Astrocyte (in vitro differentiated cells and primary cell): ENCODE results near the gene INAVA. TPM values are rescaled to one million over a fixed set of nuclear protein-coding genes. Genes with fewer than 3 reads are reported as not detected.

ENCODE experiments used
- DNase-seq: peaks from one replicate; pipeline ENCODE4 v3.0.0-alpha.2; 2010; ENCODE audit warnings: low read depth
- FAIRE-seq: peaks from 2 replicates; lab custom pipeline; 2011; peaks lifted over from hg19 to GRCh38; lab: Jason Lieb, UNC
- H2AFZ ChIP-seq: 2 replicates; pipeline ENCODE4 v1.6.0; 2012; ENCODE audit warnings: low read depth, low read length, inconsistent platforms
- H3K27ac ChIP-seq: 2 replicates; pipeline ENCODE4 v1.5.1; 2011; ENCODE audit warnings: low read depth, low read length, inconsistent platforms
- H3K27me3 ChIP-seq: 2 replicates; pipeline ENCODE4 v1.6.0; 2011; ENCODE audit warnings: low read length, inconsistent platforms; ENCODE audit not compliant: insufficient read depth
- H3K36me3 ChIP-seq: 2 replicates; pipeline ENCODE4 v1.5.1; 2011; ENCODE audit warnings: low read length, inconsistent platforms; ENCODE audit not compliant: insufficient read depth
- H3K4me1 ChIP-seq: 2 replicates; pipeline ENCODE4 v1.5.1; 2011; ENCODE audit warnings: low read length, inconsistent platforms; ENCODE audit not compliant: insufficient read depth
- H3K4me2 ChIP-seq: 2 replicates; pipeline ENCODE4 v1.6.0; 2012; ENCODE audit warnings: low read length, inconsistent platforms
- H3K4me3 ChIP-seq: 2 replicates; pipeline ENCODE4 v1.5.1; 2011; ENCODE audit warnings: low read depth, mild to moderate bottlenecking, low read length, inconsistent platforms; ENCODE audit not compliant: insufficient read depth
- H3K79me2 ChIP-seq: 2 replicates; pipeline ENCODE4 v1.6.0; 2012; ENCODE audit warnings: mild to moderate bottlenecking, low read length, inconsistent platforms; ENCODE audit not compliant: insufficient read depth
- H3K9ac ChIP-seq: 2 replicates; pipeline ENCODE4 v1.6.0; 2012; ENCODE audit warnings: mild to moderate bottlenecking, low read length, inconsistent platforms
- H3K9me3 ChIP-seq: 2 replicates; pipeline ENCODE4 v1.5.1; 2012; ENCODE audit warnings: low read depth, mild to moderate bottlenecking, low read length, inconsistent platforms; ENCODE audit not compliant: insufficient read depth
- H4K20me1 ChIP-seq: 2 replicates; pipeline ENCODE4 v1.6.0; 2012; ENCODE audit warnings: low read length, inconsistent platforms; ENCODE audit not compliant: insufficient read depth
- H3K27ac Mint-ChIP-seq: one replicate; pipeline ENCODE4 v1.8.0; 2021; ENCODE audit warnings: mild to moderate bottlenecking, mixed read lengths; ENCODE audit not compliant: unreplicated experiment
- H3K27me3 Mint-ChIP-seq: one replicate; pipeline ENCODE4 v1.8.0; 2021; ENCODE audit warnings: low read depth, mixed read lengths; ENCODE audit not compliant: unreplicated experiment
- H3K36me3 Mint-ChIP-seq: one replicate; pipeline ENCODE4 v1.8.0; 2021; ENCODE audit warnings: low read depth, mixed read lengths; ENCODE audit not compliant: unreplicated experiment
- H3K4me1 Mint-ChIP-seq: one replicate; pipeline ENCODE4 v1.8.0; 2021; ENCODE audit warnings: low read depth, mixed read lengths; ENCODE audit not compliant: unreplicated experiment
- H3K4me3 Mint-ChIP-seq: one replicate; pipeline ENCODE4 v1.8.0; 2021; ENCODE audit warnings: mild to moderate bottlenecking, moderate library complexity, mixed read lengths; ENCODE audit not compliant: unreplicated experiment
- H3K9me3 Mint-ChIP-seq: one replicate; pipeline ENCODE4 v1.8.0; 2021; ENCODE audit warnings: mild to moderate bottlenecking, mixed read lengths; ENCODE audit not compliant: unreplicated experiment
- EZH2 ChIP-seq: IDR thresholded peaks from 2 replicates; pipeline ENCODE4 v1.6.1; 2012; ENCODE audit warnings: mild to moderate bottlenecking, low read length, inconsistent platforms; ENCODE audit not compliant: insufficient read depth
- total RNA-seq: library from RNA; stranded (reverse); gene quantifications from 2 replicates; pipeline ENCODE4 v1.2.1, GENCODE V29; 2021
- TF ChIP-seq, protein P1 (sequence below): IDR thresholded peaks from 2 replicates; pipeline ENCODE4 v1.5.1; 2011; ENCODE audit warnings: low read depth, mild to moderate bottlenecking, inconsistent platforms, low read length, moderate library complexity; ENCODE audit not compliant: insufficient read depth

The INAVA gene
- total RNA-seq, 1 donor from 2014 or later = 10.3 TPM

DNA sequence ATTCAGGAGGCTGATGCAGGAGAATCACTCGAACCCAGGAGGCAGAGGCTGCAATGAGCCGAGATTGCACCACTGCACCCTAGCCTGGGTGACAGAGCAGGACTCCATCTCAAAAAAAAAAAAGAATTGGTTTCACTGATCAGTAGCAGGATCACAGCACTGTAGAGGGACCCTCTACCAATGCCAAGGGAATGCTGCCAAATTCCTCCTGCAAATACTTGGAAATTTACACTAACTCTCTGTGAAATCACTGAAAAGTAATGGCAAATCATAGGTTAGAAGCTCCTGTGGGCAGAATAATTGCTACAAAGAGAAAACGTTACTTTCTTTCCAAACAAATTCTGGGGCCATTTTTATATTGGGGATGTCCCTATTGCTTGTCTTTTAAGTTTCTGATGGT is 28.6 kb upstream of the INAVA start:
- Histone ChIP-seq H2AFZ (no peak overlapping the region), H4K20me1 (peaks cover 15% of the 10 kb centered on the region), H3K36me3 (peaks cover 17% of the 10 kb centered on the region), H3K9ac (no peak overlapping the region), H3K4me1 (no peaks in the 10 kb centered on the region), H3K27me3 (no peaks in the 10 kb centered on the region), H3K4me2 (no peak overlapping the region), H3K9me3 (no peaks in the 10 kb centered on the region), H3K79me2 (no peaks in the 10 kb centered on the region), H3K27ac (no peak overlapping the region), H3K4me3 (no peak overlapping the region)
- Mint-ChIP-seq H3K4me3 (no peak overlapping the region), H3K4me1 (peaks cover 9% of the 10 kb centered on the region), H3K9me3 (peaks cover 2% of the 10 kb centered on the region), H3K27me3 (peaks cover 5% of the 10 kb centered on the region), H3K27ac (no peak overlapping the region), H3K36me3 (peaks cover 2% of the 10 kb centered on the region)
- DNase-seq = peak; percentile 18
- TF ChIP-seq, protein P1, sequence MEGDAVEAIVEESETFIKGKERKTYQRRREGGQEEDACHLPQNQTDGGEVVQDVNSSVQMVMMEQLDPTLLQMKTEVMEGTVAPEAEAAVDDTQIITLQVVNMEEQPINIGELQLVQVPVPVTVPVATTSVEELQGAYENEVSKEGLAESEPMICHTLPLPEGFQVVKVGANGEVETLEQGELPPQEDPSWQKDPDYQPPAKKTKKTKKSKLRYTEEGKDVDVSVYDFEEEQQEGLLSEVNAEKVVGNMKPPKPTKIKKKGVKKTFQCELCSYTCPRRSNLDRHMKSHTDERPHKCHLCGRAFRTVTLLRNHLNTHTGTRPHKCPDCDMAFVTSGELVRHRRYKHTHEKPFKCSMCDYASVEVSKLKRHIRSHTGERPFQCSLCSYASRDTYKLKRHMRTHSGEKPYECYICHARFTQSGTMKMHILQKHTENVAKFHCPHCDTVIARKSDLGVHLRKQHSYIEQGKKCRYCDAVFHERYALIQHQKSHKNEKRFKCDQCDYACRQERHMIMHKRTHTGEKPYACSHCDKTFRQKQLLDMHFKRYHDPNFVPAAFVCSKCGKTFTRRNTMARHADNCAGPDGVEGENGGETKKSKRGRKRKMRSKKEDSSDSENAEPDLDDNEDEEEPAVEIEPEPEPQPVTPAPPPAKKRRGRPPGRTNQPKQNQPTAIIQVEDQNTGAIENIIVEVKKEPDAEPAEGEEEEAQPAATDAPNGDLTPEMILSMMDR = no peak
- TF ChIP-seq EZH2 = no peak
- no peak for FAIRE-seq

- Mint-ChIP-seq H3K4me3 (no peak overlapping the region), H3K9me3 (peaks cover 2% of the 10 kb centered on the region), H3K27ac (no peak overlapping the region), H3K36me3 (peaks cover 2% of the 10 kb centered on the region), H3K27me3 (peaks cover 9% of the 10 kb centered on the region), H3K4me1 (peaks cover 9% of the 10 kb centered on the region)
- Histone ChIP-seq H3K9me3 (no peaks in the 10 kb centered on the region), H2AFZ (no peak overlapping the region), H3K27me3 (peaks cover 3% of the 10 kb centered on the region), H3K9ac (no peak overlapping the region), H3K79me2 (no peaks in the 10 kb centered on the region), H4K20me1 (peaks cover 15% of the 10 kb centered on the region), H3K4me2 (no peak overlapping the region), H3K36me3 (peaks cover 17% of the 10 kb centered on the region), H3K27ac (no peak overlapping the region), H3K4me3 (no peak overlapping the region), H3K4me1 (no peaks in the 10 kb centered on the region)
- FAIRE-seq (no peak), DNase-seq (peak; percentile 17)
- no peak for TF ChIP-seq EZH2
- TF ChIP-seq, protein P1 = no peak
Measured at GRCh38 chr1:200866521-200866920, 28.2 kb upstream of the INAVA start.

GRCh38 chr1:200867018-200867811 is 27.5 kb upstream of the INAVA start:
- peaks cover 15% of the 10 kb centered on the region for H4K20me1 ChIP-seq
- no peak overlapping the region for H3K4me3 Mint-ChIP-seq
- no peaks in the 10 kb centered on the region for H3K9me3 ChIP-seq
- no peak overlapping the region for H3K4me2 ChIP-seq
- H3K27ac Mint-ChIP-seq = peak overlapping the region; percentile 34
- no peak overlapping the region for H2AFZ ChIP-seq
- H3K4me1 Mint-ChIP-seq = peaks cover 9% of the 10 kb centered on the region
- FAIRE-seq (no peak), DNase-seq (peak; percentile 14)
- TF ChIP-seq, protein P1 = no peak
- TF ChIP-seq EZH2 = no peak
- peaks cover 17% of the 10 kb centered on the region for H3K36me3 ChIP-seq
- H3K4me3 ChIP-seq = no peak overlapping the region
- H3K9ac ChIP-seq = no peak overlapping the region
- peaks cover 10% of the 10 kb centered on the region for H3K27me3 ChIP-seq
- peaks cover 2% of the 10 kb centered on the region for H3K9me3 Mint-ChIP-seq
- peaks cover 2% of the 10 kb centered on the region for H3K36me3 Mint-ChIP-seq
- no peaks in the 10 kb centered on the region for H3K79me2 ChIP-seq
- peaks cover 12% of the 10 kb centered on the region for H3K27me3 Mint-ChIP-seq
- H3K4me1 ChIP-seq = no peaks in the 10 kb centered on the region
- H3K27ac ChIP-seq = no peak overlapping the region
